GM18526 (cell line): Measurements from ENCODE around the gene RAD51B.

Experiments used
- POLR2A ChIP-seq: IDR thresholded peaks from 3 replicates; pipeline ENCODE4 v1.6.1; 2011; ENCODE audit not compliant: insufficient read length; ENCODE audit errors: extremely low read depth

Gene RAD51B

DNA sequence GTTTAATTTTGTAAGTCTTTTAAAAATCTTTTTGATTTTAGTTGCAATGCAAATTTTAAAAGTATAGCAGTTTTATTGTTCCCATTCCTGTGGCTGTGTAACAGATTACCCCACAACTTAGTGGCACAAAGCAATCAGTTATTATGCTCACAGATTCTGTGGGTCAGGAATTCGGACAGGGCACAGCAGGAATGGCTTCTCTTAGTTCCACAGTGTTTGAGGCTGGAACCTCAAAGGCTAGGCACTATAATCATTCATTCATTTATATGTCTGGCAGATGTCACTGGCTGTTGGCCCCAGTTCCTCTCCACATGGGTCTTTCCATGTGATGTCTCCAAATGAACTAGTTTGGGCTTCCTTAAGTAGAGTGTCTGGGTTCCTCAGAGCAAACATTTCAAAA lies 193.3 kb downstream of the RAD51B start:
- TF ChIP-seq POLR2A: no peak

DNA sequence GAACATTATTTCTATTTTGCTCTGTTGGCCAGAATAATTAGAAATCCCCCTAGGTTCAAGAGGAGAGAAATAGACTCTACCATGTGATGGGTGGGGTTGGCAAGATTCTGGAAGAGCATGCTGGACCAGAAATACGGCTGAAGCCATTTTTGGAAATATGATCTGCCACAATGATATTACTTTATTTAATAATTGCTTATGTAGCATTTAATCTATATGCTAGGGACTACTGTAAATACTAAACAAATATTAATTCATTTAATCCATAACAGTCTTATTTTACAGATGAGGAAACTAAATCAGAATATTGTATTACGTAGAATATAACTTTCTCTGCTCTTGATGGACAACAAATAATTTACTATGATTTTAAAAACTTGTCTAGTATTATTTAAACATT lies 193.7 kb downstream of the RAD51B start:
- TF ChIP-seq POLR2A: no peak

DNA sequence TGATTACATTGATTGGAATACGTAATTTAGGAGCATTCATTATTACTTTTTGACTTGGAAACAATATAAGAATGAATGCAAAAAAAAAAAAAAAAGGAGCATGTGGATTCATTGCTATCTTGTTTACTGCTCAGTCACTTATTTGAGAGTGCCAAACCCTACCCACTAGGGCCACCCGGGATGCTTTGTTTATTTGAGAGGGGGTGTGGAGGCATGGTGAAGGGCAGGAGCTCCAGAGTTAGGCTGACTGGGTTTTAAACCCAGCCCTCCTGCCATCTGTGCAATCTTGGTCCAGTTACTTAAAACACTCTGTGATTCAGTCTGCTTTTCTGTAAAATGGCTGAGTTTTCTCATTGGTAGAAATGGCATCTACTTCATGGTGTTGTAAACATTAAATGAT lies 195.2 kb downstream of the RAD51B start:
- no peak for TF ChIP-seq POLR2A

DNA sequence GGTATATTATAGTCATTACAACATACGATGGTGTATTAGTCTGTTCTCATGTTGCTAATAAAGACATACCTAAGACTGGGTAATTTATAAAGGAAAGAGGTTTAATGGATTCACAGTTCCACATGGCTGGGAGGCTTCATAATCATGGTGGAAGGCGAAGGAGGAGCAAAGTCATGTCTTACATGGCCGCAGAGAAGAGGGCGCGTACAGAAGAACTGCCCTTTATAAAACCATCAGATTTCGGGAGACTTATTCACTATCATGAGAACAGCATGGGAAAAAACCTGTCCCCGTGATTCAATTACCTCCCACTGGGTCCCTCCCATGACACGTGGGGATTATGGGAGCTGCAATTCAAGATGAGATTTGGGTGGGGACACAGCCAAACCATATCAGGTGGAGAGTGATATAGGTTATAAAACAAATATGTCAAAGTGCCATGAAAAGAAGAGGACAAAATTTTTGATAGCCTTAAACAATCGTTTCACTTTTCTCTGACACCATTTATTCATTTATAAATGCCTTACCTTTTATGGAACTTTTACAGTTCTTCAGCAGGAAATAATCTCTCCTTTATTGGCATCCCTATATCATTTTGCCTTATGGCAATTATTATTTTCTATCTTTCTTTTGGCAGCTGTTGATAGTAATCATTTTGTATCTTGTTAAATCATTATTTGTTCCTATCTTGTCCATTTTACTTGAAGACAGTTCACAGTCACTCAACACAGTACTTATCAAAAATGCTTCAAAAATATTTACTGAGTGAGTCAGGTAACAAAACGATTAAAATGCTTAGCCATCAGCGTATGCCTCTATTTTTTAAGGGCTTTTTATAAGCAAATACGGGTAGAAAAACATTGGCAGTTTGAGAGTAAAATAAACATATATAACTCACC lies 196.0 kb downstream of the RAD51B start:
- no peak for TF ChIP-seq POLR2A

DNA sequence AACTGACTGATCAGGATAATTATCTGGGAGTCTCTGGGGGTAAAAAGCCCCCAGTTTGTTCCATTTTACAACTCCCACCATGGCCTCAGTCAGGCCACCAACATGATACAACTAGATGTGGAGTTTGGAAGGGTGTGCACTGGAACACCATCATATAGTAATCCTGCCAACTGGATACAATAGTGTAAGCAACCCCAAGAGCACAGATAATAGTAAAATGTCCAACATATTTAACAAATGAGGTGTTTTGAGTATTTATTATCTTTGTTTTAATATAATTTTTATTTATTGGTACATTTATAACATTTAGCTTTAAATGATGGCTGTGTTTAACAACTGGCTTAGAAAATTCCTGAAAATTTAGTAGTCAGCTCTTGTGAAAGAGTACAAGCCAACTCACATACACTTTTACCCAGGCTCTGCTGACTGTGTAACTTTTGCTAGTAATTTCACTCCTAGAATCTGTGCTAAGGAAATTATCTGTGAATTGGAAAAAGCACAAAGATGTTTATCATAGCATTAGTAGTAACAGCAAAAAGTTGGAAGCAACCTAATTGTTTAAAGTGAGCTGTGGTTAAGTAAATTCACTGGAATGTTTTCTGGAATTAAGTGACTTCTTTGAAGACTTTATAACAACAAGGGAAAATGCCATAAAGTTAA lies 196.8 kb downstream of the RAD51B start:
- TF ChIP-seq POLR2A: no peak

DNA sequence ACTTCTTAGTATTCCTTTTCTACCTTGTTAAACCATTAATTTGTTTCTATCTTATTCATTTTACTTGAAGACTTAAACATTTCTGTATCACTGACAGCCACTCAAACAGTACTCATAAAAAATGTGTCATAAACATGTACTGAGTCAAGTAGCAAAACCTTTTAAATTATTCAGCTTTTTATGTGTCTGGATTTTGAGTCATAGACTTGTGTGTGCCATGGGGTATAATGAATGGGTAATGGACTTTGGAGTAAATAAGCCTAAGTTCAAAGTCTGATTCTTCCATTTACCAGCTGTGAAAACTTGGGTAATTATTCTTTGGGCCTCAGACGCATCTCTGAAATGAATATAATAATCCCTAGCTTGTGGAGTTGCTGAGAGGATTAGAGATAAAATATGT lies 199.0 kb downstream of the RAD51B start:
- no peak for TF ChIP-seq POLR2A

DNA sequence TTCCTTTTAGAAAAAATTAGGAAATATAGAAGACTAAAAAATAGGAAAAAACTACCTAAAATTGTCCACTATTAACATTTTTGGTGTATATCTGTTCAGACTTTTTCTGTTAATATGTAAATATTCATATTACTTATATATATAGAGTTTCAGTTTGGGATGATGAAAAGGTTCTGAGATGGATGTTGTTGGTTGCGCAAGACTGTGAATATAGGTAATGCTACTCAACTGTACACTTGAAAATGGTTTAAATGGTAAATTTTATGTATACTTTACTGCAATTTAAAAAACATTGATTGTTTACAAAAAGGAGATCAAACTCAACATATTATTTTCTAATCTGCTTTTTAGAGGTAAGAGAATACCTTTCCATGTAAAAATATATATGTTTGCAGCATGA lies 200.9 kb downstream of the RAD51B start:
- no peak for TF ChIP-seq POLR2A

DNA sequence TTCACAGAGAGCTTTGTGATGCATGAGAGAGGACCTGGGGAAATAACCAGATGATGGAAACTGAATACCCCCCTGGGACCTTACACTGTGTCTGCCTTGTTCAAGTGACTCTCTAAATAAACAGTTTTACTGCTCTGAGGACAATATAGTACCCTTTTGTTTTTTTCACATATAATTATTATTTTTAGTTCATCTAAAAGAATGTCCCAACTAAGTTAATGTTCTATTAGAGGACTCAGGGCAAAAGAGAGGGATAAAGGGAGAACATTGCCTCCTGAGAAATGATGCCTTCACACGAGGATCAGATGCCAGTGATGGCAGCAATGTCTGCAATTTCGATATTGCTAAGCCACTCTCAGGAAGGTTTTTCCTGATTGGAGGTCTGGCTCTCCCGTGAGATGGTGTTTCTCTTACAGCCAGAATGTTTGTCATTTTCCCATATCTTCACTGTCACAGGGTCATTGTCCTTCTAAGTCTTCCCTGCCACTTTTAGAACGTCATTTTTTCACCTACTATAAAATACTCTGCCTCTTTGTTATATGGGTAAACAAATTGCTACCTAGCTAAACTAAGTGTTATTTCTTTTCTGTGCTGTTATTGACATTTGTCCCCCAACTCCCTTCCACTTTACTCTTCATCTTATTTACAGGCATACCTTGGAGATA lies 201.6 kb downstream of the RAD51B start:
- no peak for TF ChIP-seq POLR2A

DNA sequence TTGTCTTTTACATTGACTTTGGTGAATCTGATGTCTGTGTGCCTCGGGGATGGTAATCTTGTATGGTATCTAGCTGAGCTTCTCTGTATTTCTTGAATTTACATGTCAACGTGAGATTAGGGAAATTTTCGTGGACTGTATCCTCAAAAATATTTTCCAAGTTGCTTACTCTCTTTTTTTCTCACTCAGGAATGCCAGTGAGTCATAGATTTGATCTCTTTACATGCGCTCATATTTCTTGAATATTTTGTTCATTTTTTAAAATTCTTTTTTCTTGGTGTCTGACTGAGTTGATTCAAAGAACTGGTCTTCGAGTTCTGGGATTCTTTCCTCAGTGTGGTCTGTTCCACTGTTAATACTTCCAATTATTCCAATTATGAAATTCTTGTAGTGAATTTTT lies 207.7 kb downstream of the RAD51B start:
- no peak for TF ChIP-seq POLR2A

DNA sequence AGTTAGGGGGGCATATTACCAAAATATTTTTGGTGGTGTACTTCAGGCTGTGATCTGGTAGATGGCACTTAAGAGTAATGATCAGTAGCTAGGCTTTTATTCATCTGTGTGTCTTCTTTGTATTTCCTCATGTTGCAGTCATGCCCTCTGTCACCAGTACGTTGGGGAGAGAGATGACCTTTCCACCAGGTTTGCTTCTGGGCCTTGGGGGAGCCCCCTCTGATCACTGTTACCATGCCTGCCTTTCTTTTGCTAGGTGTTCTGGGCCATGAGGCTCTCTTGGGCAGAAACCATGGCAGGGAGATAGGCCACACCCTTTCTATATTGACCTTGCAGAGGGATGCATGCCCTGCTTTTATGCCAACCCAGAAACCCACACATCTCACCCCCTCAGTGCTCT lies 208.5 kb downstream of the RAD51B start:
- no peak for TF ChIP-seq POLR2A

DNA sequence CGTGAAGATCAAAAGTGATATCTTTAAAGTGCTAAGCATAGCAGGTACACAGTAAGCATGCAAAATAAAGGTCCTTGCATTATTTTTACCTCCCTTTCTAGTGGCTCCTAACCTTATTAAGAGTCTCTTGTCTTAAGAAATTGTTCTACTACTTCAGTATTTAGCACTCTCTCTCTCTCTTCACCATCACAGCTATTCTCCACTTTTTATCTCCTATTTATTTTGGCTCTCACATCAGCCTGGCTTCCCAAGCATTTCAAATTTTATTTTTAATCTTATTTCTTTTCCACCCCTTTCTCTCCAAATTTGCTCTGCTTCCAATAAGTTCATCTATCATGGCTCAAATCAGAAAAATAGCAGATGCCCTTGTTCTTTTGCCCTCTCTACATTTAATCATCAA lies 212.6 kb downstream of the RAD51B start:
- TF ChIP-seq POLR2A: no peak

DNA sequence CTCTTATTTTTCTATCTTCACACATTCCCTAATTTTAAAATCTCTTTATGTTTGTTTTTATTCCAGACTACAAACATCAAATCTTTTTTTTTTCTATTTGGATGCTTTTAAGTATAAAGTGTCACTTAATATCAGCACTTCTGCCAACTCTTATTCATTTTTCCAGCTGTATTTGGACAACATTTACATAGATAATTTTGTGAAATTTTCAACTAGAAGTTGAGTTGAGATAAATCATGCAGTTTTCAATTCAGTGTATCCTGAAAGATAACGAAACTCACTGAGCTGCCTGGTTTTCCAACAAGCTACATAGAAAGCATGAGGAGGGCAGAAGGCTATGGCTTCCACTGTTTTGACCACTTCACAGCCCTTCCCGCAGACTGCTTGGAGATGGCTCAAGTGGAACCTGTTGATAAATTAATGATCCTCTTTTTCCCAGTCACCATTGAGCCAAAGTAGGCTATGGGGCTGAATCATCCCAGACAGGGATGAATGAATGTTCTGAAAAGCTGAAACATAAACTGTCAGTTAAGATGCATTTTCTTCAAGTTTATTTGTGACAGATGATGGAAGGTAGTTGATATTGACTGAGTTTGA lies 213.9 kb downstream of the RAD51B start:
- no peak for TF ChIP-seq POLR2A

DNA sequence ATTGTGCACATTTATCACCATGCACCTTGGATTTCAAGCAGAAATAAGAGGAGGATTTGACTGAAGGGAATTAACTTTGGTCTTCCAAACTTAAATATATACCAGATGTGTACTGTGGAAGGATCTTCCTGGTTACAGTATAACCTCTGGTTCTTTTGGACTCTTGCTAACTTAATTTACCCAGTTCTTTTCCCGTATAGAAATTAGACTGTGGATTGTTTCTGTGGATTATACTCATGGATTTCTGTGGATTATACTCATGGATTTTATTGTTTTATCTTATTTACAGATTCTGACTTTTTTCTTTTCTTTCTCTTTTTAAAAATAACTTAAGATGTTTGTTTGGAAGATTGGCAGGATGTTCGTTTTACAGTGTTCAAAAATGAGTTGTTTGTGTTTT lies 215.3 kb downstream of the RAD51B start:
- no peak for TF ChIP-seq POLR2A

DNA sequence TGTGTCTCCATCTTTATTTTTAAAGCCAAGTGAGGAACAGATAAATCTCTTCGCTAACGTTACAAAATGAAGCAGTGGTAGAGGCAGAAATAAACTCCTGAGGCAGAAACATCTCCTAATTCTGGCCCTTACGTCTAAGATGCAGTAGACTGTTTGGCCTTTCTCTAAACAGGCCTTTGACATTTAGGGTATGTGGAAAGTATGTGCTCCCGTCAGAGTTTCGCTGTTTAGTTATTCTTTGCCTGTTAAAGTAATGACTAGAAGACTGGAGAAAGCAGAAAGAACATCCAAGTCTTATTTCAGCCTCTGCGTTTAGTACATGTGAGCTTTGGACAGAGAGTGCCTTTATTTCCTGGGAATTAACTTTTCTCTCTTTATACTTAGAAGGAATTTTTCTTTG lies 216.6 kb downstream of the RAD51B start:
- no peak for TF ChIP-seq POLR2A

DNA sequence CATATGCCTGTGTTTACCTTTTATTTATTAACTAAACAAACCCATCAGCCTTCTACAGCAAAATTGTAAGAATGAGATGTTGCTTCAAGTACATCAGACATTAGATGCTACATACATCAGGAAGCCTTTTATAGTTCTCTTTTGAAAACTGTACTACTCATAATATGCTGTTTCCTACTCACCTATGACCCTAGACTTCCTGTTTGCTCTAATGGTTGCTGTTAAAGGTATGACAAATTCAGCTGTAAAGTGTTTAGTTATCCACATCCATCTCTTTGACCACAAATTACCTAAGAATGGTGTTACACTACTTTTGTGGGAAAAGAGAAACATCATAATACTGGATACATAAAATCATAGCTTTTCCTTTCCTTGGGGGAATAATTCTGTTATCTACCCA lies 220.0 kb downstream of the RAD51B start:
- TF ChIP-seq POLR2A: no peak
